HepG2 (cell line): Measurements from ENCODE around the gene NCBP2. TPM values are rescaled to one million over a fixed set of nuclear protein-coding genes. Genes with fewer than 3 reads are reported as not detected.

Source experiments
- DBP ChIP-seq: sonication (generic); formaldehyde crosslinking; IDR thresholded peaks from 2 replicates; pipeline ENCODE4 v1.4.0; 2020; ENCODE audit warnings: missing genetic modification reagents; ENCODE audit errors: not compliant biosample characterization
- EED ChIP-seq: sonication (generic); formaldehyde crosslinking; IDR thresholded peaks from 2 replicates; pipeline ENCODE4 v1.5.0; 2020; ENCODE audit warnings: mild to moderate bottlenecking, missing genetic modification reagents
- GPN1 ChIP-seq: sonication (generic); formaldehyde crosslinking; IDR thresholded peaks from 2 replicates; pipeline ENCODE4 v1.5.1; 2020; ENCODE audit warnings: missing genetic modification reagents, borderline replicate concordance
- MNT ChIP-seq: fragments of 450-650 bp; IDR thresholded peaks from 2 replicates; pipeline ENCODE4 v1.6.1; 2016
- PHB2 ChIP-seq: fragments of 450-650 bp; IDR thresholded peaks from 2 replicates; pipeline ENCODE4 v1.6.1; 2018; ENCODE audit not compliant: partially characterized antibody
- RBAK ChIP-seq: sonication (generic); formaldehyde crosslinking; IDR thresholded peaks from 2 replicates; pipeline ENCODE4 v1.5.1; 2020; ENCODE audit warnings: mild to moderate bottlenecking, missing genetic modification reagents
- RBFOX2 ChIP-seq: fragments of 200-400 bp; formaldehyde crosslinking; IDR thresholded peaks from 2 replicates; pipeline ENCODE4 v1.6.1; 2017; ENCODE audit warnings: low read depth, mild to moderate bottlenecking, low read length
- SMC3 ChIP-seq: IDR thresholded peaks from 2 replicates; pipeline ENCODE4 v1.6.1; 2011; ENCODE audit warnings: low read length, improper control_type of control experiment
- TMF1 ChIP-seq: sonication (generic); formaldehyde crosslinking; IDR thresholded peaks from 2 replicates; pipeline ENCODE4 v1.8.1; 2022; ENCODE audit warnings: low read depth, missing genetic modification reagents
- ZBTB37 ChIP-seq: sonication (generic); formaldehyde crosslinking; IDR thresholded peaks from 2 replicates; pipeline ENCODE4 v1.4.0; 2020; ENCODE audit warnings: mild to moderate bottlenecking, missing genetic modification reagents
- ZNF20 ChIP-seq: sonication (generic); formaldehyde crosslinking; IDR thresholded peaks from 2 replicates; pipeline ENCODE4 v1.4.0; 2020; ENCODE audit warnings: mild to moderate bottlenecking, moderate library complexity, missing genetic modification reagents
- ZNF383 ChIP-seq: sonication (generic); formaldehyde crosslinking; IDR thresholded peaks from 2 replicates; pipeline ENCODE4 v1.4.0; 2020; ENCODE audit warnings: missing genetic modification reagents, mild to moderate bottlenecking, borderline replicate concordance
- ZNF609 ChIP-seq: sonication (generic); formaldehyde crosslinking; IDR thresholded peaks from 2 replicates; pipeline ENCODE4 v1.4.0; 2020; ENCODE audit warnings: mild to moderate bottlenecking, missing genetic modification reagents, borderline replicate concordance
- ZNF644 ChIP-seq: IDR thresholded peaks from 2 replicates; pipeline ENCODE4 v1.6.1; 2016; ENCODE audit warnings: low read depth
- ZSCAN5A ChIP-seq: sonication (generic); formaldehyde crosslinking; IDR thresholded peaks from 2 replicates; pipeline ENCODE4 v1.8.0; 2022; ENCODE audit warnings: mild to moderate bottlenecking, missing genetic modification reagents, borderline replicate concordance
- ZXDC ChIP-seq: sonication (generic); formaldehyde crosslinking; IDR thresholded peaks from 2 replicates; pipeline ENCODE4 v1.5.0; 2020; ENCODE audit warnings: mild to moderate bottlenecking, missing genetic modification reagents
- polyA plus RNA-seq, 8 experiments: library from polyadenylated mRNA; depleted of rRNA in 3 of 8; stranded (reverse) in 7 of 8; unstranded in 1 of 8; fragments of >200 nt; fragmentation: Illumina TruSeq in 4 of 8; extraction: Trizol in 4 of 8; gene quantifications; 2 replicates each; pipeline versions ENCODE4 v1.2.1 to v1.2.3, GENCODE V29; 2011 to 2016; ENCODE audit warnings: low read depth in 4 of 8, missing spikeins in 1 of 8, mixed read lengths in 1 of 8; ENCODE audit not compliant: insufficient read depth in 1 of 8
- total RNA-seq, 5 experiments: library from RNA; depleted of rRNA; stranded (reverse); fragments of >200 nt; fragmentation: Illumina TruSeq; extraction: Trizol; gene quantifications; 2 replicates each; pipeline ENCODE4 v1.2.3, GENCODE V29; 2016; ENCODE audit warnings: low read depth in 1 of 5

Gene NCBP2
- total and polyA plus RNA-seq, 2 of the 13 experiments (the other 11 are each of a cell fraction or from before 2014, with no cell fraction given) = 58.7 to 95.5 TPM

- TF ChIP-seq PHB2 (no peak), ZBTB37 (CRISPR knock-in tag) (no peak), ZNF609 (peak; percentile 78; the same call in 1 of the 2 replicates), TMF1 (peak; percentile 81; the same call in 1 of the 2 replicates), SMC3 (no peak), ZXDC (CRISPR knock-in tag) (peak; percentile 87), ZNF20 (CRISPR knock-in tag) (peak; percentile 86; the same call in 1 of the 2 replicates), ZNF644 (CRISPR knock-in tag) (no peak), RBFOX2 (peak; percentile 99), EED (no peak; the same call in 1 of the 2 replicates), RBAK (no peak), DBP (no peak), ZNF383 (no peak), GPN1 (CRISPR knock-in tag) (no peak; the same call in 1 of the 2 replicates), ZSCAN5A (CRISPR knock-in tag) (peak; percentile 75), MNT (peak; percentile 87)
These were observed at the start of gene NCBP2 (continued) for GRCh38 chr3:196942226-196942914.
